ENCODE results near the gene SLC2A10.

Gene SLC2A10

DNA sequence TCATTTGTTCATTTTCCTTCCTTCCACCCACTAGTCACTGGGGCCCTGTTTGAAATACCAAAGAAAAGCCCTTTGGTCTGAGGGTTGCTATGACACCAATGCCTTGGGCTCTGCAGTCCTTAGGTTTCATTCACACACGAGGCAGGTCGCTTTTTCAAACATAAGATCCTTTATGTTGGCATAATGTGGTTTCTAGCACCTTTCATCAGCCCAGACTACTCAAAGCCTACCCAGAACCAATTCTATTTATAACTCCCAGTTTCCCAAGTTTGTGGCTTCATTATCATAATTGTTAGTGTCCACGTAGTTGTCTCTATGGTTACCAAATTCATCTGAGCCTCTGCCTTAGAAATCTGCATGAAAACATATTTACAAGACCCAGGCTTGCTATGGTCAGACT, 13.6 kb upstream of the SLC2A10 start:
- H3K4me3 ChIP-seq (ENCODE audit: control insufficient read depth, low read depth, low read length): no peak overlapping the region
- TF ChIP-seq, protein P1, sequence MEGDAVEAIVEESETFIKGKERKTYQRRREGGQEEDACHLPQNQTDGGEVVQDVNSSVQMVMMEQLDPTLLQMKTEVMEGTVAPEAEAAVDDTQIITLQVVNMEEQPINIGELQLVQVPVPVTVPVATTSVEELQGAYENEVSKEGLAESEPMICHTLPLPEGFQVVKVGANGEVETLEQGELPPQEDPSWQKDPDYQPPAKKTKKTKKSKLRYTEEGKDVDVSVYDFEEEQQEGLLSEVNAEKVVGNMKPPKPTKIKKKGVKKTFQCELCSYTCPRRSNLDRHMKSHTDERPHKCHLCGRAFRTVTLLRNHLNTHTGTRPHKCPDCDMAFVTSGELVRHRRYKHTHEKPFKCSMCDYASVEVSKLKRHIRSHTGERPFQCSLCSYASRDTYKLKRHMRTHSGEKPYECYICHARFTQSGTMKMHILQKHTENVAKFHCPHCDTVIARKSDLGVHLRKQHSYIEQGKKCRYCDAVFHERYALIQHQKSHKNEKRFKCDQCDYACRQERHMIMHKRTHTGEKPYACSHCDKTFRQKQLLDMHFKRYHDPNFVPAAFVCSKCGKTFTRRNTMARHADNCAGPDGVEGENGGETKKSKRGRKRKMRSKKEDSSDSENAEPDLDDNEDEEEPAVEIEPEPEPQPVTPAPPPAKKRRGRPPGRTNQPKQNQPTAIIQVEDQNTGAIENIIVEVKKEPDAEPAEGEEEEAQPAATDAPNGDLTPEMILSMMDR (IDR thresholded peaks at IDR 0.05; ENCODE audit: control insufficient read depth, insufficient read depth, low read depth, low read length, missing control alignments): no peak
- DNase-seq (ENCODE audit: low read depth): peak; percentile 78

DNA sequence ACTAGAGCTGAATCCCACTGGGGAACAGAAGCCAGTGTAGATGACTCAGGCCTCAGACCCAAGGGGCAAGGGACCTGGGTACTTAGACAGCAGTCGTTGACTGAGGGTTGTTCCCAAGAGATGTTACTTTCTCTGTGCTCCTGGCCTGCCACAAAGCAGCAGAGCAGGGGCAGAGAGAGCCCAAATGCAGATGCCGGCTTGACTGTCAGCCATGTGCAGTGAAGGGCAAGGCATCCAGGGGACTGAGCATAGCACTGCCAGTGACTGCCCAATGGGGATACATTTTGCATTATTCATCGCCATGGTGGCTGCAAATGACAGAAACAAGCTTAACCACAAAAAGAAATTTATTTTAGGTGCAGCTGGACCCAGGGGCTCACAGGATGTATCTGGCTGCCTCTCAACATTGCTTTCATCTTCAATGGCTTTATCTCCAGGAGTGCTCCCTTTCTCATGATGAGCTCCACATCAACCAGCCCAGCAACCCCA, 12.6 kb upstream of the SLC2A10 start:
- TF ChIP-seq, protein P1 (IDR thresholded peaks at IDR 0.05; ENCODE audit: control insufficient read depth, insufficient read depth, low read depth, low read length, missing control alignments): no peak
- no peak overlapping the region for H3K4me3 ChIP-seq (ENCODE audit: control insufficient read depth, low read depth, low read length)
- DNase-seq (ENCODE audit: low read depth): no peak

DNA sequence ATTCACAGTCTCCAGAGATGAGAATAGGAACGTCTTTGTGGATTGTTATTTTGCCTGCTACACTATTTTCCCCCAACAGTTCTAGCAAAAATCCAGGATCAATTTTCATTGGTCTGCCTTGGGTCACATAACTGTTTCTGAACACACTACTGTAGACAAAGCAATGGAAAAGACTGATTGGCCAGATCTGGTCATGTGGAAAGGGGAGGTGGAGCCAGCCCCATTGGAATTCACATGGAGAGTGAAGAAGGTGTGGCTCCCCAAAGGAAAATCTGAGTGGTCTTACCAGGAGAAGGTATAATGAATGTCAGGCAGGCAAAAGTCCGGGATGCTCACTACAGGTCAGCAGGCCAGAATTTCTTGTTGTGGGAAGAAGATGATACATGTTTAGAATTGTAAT, 10.7 kb upstream of the SLC2A10 start:
- no peak for DNase-seq (ENCODE audit: low read depth)
- TF ChIP-seq, protein P1 (IDR thresholded peaks at IDR 0.05; ENCODE audit: control insufficient read depth, insufficient read depth, low read depth, low read length, missing control alignments): no peak
- H3K4me3 ChIP-seq (ENCODE audit: control insufficient read depth, low read depth, low read length): no peak overlapping the region

GRCh38 chr20:46699651-46700359, 9.6 kb upstream of the SLC2A10 start:
- TF ChIP-seq, protein P1 (IDR thresholded peaks at IDR 0.05; ENCODE audit: control insufficient read depth, insufficient read depth, low read depth, low read length, missing control alignments): peak; percentile 75
- no peak overlapping the region for H3K4me3 ChIP-seq (ENCODE audit: control insufficient read depth, low read depth, low read length)
- DNase-seq (ENCODE audit: low read depth): no peak

- no peak for DNase-seq (ENCODE audit: low read depth)
- TF ChIP-seq, protein P1 (IDR thresholded peaks at IDR 0.05; ENCODE audit: control insufficient read depth, insufficient read depth, low read depth, low read length, missing control alignments): no peak
- H3K4me3 ChIP-seq (ENCODE audit: control insufficient read depth, low read depth, low read length): no peak overlapping the region
These were observed 9.0 kb upstream of the SLC2A10 start for GRCh38 chr20:46700481-46700880.

- TF ChIP-seq, protein P1 (IDR thresholded peaks at IDR 0.05; ENCODE audit: control insufficient read depth, insufficient read depth, low read depth, low read length, missing control alignments): no peak
- no peak for DNase-seq (ENCODE audit: low read depth)
- no peak overlapping the region for H3K4me3 ChIP-seq (ENCODE audit: control insufficient read depth, low read depth, low read length)
These were observed 8.4 kb upstream of the SLC2A10 start for GRCh38 chr20:46701057-46701456.

Data from AG09309 (cell line).